SK-N-MC (cell line): ENCODE measurements around the gene KIF16B.

Experiments
- DNase-seq: peaks from one replicate; pipeline ENCODE4 v3.0.0-alpha.2; 2011; ENCODE audit warnings: low read depth, low spot score
- H3K27ac ChIP-seq: fragments of 200-600 bp; sonication (generic); 2 replicates; pipeline ENCODE4 v1.5.1; 2016; ENCODE audit warnings: mixed run types
- H3K36me3 ChIP-seq: fragments of 200-600 bp; sonication (generic); 2 replicates; pipeline ENCODE4 v1.6.1; 2017; ENCODE audit warnings: antibody characterized with exemption, low read length, mixed read lengths; ENCODE audit not compliant: insufficient read depth
- H3K4me3 ChIP-seq: fragments of 200-600 bp; sonication (generic); 2 replicates; pipeline ENCODE4 v1.5.1; 2016
- H3K9ac ChIP-seq: fragments of 200-600 bp; sonication (generic); 2 replicates; pipeline ENCODE4 v1.8.0; 2017; ENCODE audit warnings: mixed run types, mixed read lengths; ENCODE audit not compliant: insufficient read length
- H3K9me3 ChIP-seq: fragments of 200-600 bp; sonication (generic); 2 replicates; pipeline ENCODE4 v1.6.1; 2017; ENCODE audit warnings: low read depth, mild to moderate bottlenecking, antibody characterized with exemption, low read length, moderate library complexity, mixed read lengths
- EZH2 ChIP-seq: fragments of 200-600 bp; sonication (generic); IDR thresholded peaks from one replicate; pipeline ENCODE4 v1.6.1; 2017; ENCODE audit warnings: antibody characterized with exemption
- FOXP2 ChIP-seq: optimal IDR thresholded peaks from 2 replicates; pipeline ENCODE3; 2011; ENCODE audit warnings: mild to moderate bottlenecking, moderate library complexity; ENCODE audit not compliant: insufficient read depth; ENCODE audit errors: extremely low read length, control extremely low read depth
- POLR2AphosphoS5 ChIP-seq: IDR thresholded peaks from 2 replicates; pipeline ENCODE4 v1.6.1; 2012; ENCODE audit warnings: mild to moderate bottlenecking, low read depth, low read length, borderline replicate concordance

KIF16B gene

GRCh38 chr20:16394784-16395183 is 178.5 kb downstream of the KIF16B start:
- Histone ChIP-seq H3K9me3 (no peaks in the 10 kb centered on the region), H3K4me3 (no peak overlapping the region), H3K9ac (no peak overlapping the region), H3K36me3 (no peaks in the 10 kb centered on the region), H3K27ac (no peak overlapping the region)
- TF ChIP-seq POLR2AphosphoS5 (no peak), FOXP2 (no peak), EZH2 (no peak)
- DNase-seq, result no peak

GRCh38 chr20:16393836-16394235 is 179.4 kb downstream of the KIF16B start:
- TF ChIP-seq EZH2 (no peak), POLR2AphosphoS5 (no peak), FOXP2 (no peak)
- Histone ChIP-seq H3K9ac (no peak overlapping the region), H3K36me3 (no peaks in the 10 kb centered on the region), H3K4me3 (no peak overlapping the region), H3K27ac (no peak overlapping the region), H3K9me3 (no peaks in the 10 kb centered on the region)
- no peak for DNase-seq

- no peak overlapping the region for H3K27ac ChIP-seq
- H3K9ac ChIP-seq, result no peak overlapping the region
- DNase-seq, result no peak
- H3K4me3 ChIP-seq, result no peak overlapping the region
- no peak for TF ChIP-seq FOXP2
- no peak for TF ChIP-seq POLR2AphosphoS5
- TF ChIP-seq EZH2, result no peak
- H3K9me3 ChIP-seq, result no peaks in the 10 kb centered on the region
- H3K36me3 ChIP-seq, result no peaks in the 10 kb centered on the region
These were observed 180.0 kb downstream of the KIF16B start for GRCh38 chr20:16393297-16393696.

- Histone ChIP-seq H3K9ac (no peak overlapping the region), H3K9me3 (no peaks in the 10 kb centered on the region), H3K4me3 (no peak overlapping the region), H3K27ac (no peak overlapping the region), H3K36me3 (no peaks in the 10 kb centered on the region)
- no peak for TF ChIP-seq EZH2
- no peak for TF ChIP-seq FOXP2
- TF ChIP-seq POLR2AphosphoS5, result no peak
- no peak for DNase-seq
These were observed 180.9 kb downstream of the KIF16B start for GRCh38 chr20:16392346-16392745.

- Histone ChIP-seq H3K9ac (no peak overlapping the region), H3K9me3 (no peaks in the 10 kb centered on the region), H3K4me3 (no peak overlapping the region), H3K27ac (no peak overlapping the region), H3K36me3 (no peaks in the 10 kb centered on the region)
- no peak for DNase-seq
- no peak for TF ChIP-seq FOXP2
- no peak for TF ChIP-seq EZH2
- no peak for TF ChIP-seq POLR2AphosphoS5
These were observed 182.3 kb downstream of the KIF16B start for GRCh38 chr20:16390991-16391390.

- DNase-seq, result no peak
- no peak for TF ChIP-seq EZH2
- no peak for TF ChIP-seq FOXP2
- TF ChIP-seq POLR2AphosphoS5, result no peak
- H3K9me3 ChIP-seq, result no peaks in the 10 kb centered on the region
- H3K4me3 ChIP-seq, result no peak overlapping the region
- no peak overlapping the region for H3K9ac ChIP-seq
- no peak overlapping the region for H3K27ac ChIP-seq
- H3K36me3 ChIP-seq, result no peaks in the 10 kb centered on the region
These were observed 184.5 kb downstream of the KIF16B start for GRCh38 chr20:16388731-16389130.

- no peak for DNase-seq
- Histone ChIP-seq H3K9me3 (no peaks in the 10 kb centered on the region), H3K9ac (no peak overlapping the region), H3K4me3 (no peak overlapping the region), H3K27ac (no peak overlapping the region), H3K36me3 (no peaks in the 10 kb centered on the region)
- TF ChIP-seq FOXP2 (no peak), EZH2 (no peak), POLR2AphosphoS5 (no peak)
These were observed 185.6 kb downstream of the KIF16B start for GRCh38 chr20:16387666-16388065.

GRCh38 chr20:16385891-16386290 is 187.4 kb downstream of the KIF16B start:
- no peak for DNase-seq
- TF ChIP-seq POLR2AphosphoS5, result no peak
- no peak for TF ChIP-seq EZH2
- no peak for TF ChIP-seq FOXP2
- no peak overlapping the region for H3K4me3 ChIP-seq
- no peak overlapping the region for H3K9ac ChIP-seq
- no peaks in the 10 kb centered on the region for H3K9me3 ChIP-seq
- no peaks in the 10 kb centered on the region for H3K36me3 ChIP-seq
- no peak overlapping the region for H3K27ac ChIP-seq

- Histone ChIP-seq H3K9ac (no peak overlapping the region), H3K36me3 (no peaks in the 10 kb centered on the region), H3K9me3 (no peaks in the 10 kb centered on the region), H3K27ac (no peak overlapping the region), H3K4me3 (no peak overlapping the region)
- TF ChIP-seq FOXP2 (no peak), POLR2AphosphoS5 (no peak)
- DNase-seq, result no peak
These were observed 187.8 kb downstream of the KIF16B start for GRCh38 chr20:16385462-16385861.
